Anterior cingulate cortex (tissue), 58 donors: ENCODE results near the gene NCOA1.

Experiments
- DNase-seq, 58 donors: peaks; one replicate each; lab custom pipeline; 2025; lab: John Stamatoyannopoulos, UW

Gene NCOA1

GRCh38 chr2:24814516-24814915 is 323.5 kb downstream of the NCOA1 start:
- no peak for DNase-seq

DNA sequence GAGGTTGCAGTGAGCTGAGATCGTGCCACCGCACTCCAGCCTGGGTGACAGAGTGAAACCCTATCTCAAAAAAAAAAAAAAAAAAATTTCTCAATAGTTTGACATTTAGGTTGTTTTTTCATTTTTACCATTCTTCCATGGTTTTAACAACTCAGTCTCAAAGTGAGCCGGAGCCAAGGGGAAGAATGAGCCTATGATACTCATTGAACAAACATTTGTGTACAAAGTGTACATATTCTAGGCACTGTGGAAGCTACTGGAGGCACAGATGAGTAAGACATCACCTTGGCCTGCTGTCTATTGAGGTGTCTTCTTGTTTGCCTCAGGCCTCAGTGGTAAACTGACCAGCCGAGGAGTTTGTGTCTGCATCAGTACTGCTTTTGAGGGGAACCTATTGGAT is 324.1 kb downstream of the NCOA1 start:
- DNase-seq, result no peak

- no peak for DNase-seq
Observed at GRCh38 chr2:24816404-24816803, 325.4 kb downstream of the NCOA1 start.

- DNase-seq, result no peak
Observed at GRCh38 chr2:24816884-24817283, 325.8 kb downstream of the NCOA1 start.

- DNase-seq, result no peak
Observed at GRCh38 chr2:24818721-24819167, 327.7 kb downstream of the NCOA1 start.

GRCh38 chr2:24819442-24820174 is 328.6 kb downstream of the NCOA1 start:
- DNase-seq, result no peak

- no peak for DNase-seq
Observed at GRCh38 chr2:24820175-24820513, 329.1 kb downstream of the NCOA1 start.
